Uterus (tissue), 4 donors: ENCODE results near the gene SPAG17. TPM values are rescaled to one million over a fixed set of nuclear protein-coding genes. Genes with fewer than 3 reads are reported as not detected.

Experiments used
- DNase-seq, 2 donors: peaks; one replicate each; pipeline ENCODE4 v3.0.0-alpha.2; 2019 to 2020
- H3K27ac ChIP-seq, 2 donors: fragments of 200-600 bp; sonication (generic); 1 replicate in 1 of 2; 2 replicates in 1 of 2; pipeline ENCODE4 v1.5.1; 2016 to 2018
- H3K27me3 ChIP-seq, 2 donors: fragments of 200-600 bp; sonication (generic); one replicate each; pipeline ENCODE4 v1.5.1; 2018 to 2019; ENCODE audit warnings: control low read depth in 1 of 2
- H3K36me3 ChIP-seq, 2 donors: fragments of 200-600 bp; sonication (generic); one replicate each; pipeline ENCODE4 v1.5.1; 2019; ENCODE audit warnings: control low read depth in 1 of 2
- H3K4me1 ChIP-seq, 2 donors: fragments of 200-600 bp; sonication (generic); one replicate each; pipeline ENCODE4 v1.5.1; 2018 to 2019; ENCODE audit warnings: control low read depth in 1 of 2
- H3K4me3 ChIP-seq, 2 donors: fragments of 200-600 bp; sonication (generic); 1 replicate in 1 of 2; 2 replicates in 1 of 2; pipeline ENCODE4 v1.5.1; 2018 to 2019; ENCODE audit warnings: mild to moderate bottlenecking in 1 of 2
- H3K9me3 ChIP-seq, 2 donors: fragments of 200-600 bp; sonication (generic); one replicate each; pipeline ENCODE4 v1.5.1; 2019; ENCODE audit warnings: control low read depth in 1 of 2
- POLR2A ChIP-seq, 2 donors: fragments of 450-650 bp; IDR thresholded peaks; one replicate each; pipeline ENCODE4 v1.6.1; 2016; ENCODE audit warnings: antibody characterized with exemption in 2 of 2, mild to moderate bottlenecking in 1 of 2, moderate library complexity in 1 of 2
- intact Hi-C: fragments of 100-400 bp; cut with DNase I; formaldehyde crosslinking; loops from one replicate; pipeline ENCODE4 v1.15.1; 2023; ENCODE audit warnings: low total_unique reads
- total RNA-seq, 4 donors: library from RNA; depleted of rRNA in 3 of 4; stranded (reverse); fragments of >200 nt in 3 of 4; gene quantifications; one replicate each; pipeline versions ENCODE4 v1.1.0 to v1.2.4, GENCODE V29; 2014 to 2023
- TF ChIP-seq, protein P1 (sequence below), 4 experiments: fragments of 200-600 bp in 2 of 4; fragments of 450-650 bp in 2 of 4; sonication (generic) in 2 of 4; IDR thresholded peaks; one replicate each; pipeline ENCODE4 v1.5.1; 2016 to 2019; ENCODE audit warnings: antibody characterized with exemption in 4 of 4, mild to moderate bottlenecking in 2 of 4, moderate library complexity in 1 of 4
- donor health status: DM: yes; HTN: yes; CAD: no.

The SPAG17 gene
- total RNA-seq, 4 donors from 2014 or later = 1.1 to 7.7 TPM; not detected in 2

GRCh38 chr1:117981455-117982192, 203.4 kb downstream of the SPAG17 start:
- TF ChIP-seq, protein P1, sequence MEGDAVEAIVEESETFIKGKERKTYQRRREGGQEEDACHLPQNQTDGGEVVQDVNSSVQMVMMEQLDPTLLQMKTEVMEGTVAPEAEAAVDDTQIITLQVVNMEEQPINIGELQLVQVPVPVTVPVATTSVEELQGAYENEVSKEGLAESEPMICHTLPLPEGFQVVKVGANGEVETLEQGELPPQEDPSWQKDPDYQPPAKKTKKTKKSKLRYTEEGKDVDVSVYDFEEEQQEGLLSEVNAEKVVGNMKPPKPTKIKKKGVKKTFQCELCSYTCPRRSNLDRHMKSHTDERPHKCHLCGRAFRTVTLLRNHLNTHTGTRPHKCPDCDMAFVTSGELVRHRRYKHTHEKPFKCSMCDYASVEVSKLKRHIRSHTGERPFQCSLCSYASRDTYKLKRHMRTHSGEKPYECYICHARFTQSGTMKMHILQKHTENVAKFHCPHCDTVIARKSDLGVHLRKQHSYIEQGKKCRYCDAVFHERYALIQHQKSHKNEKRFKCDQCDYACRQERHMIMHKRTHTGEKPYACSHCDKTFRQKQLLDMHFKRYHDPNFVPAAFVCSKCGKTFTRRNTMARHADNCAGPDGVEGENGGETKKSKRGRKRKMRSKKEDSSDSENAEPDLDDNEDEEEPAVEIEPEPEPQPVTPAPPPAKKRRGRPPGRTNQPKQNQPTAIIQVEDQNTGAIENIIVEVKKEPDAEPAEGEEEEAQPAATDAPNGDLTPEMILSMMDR (IDR thresholded peaks at IDR 0.05) = no peak
- TF ChIP-seq POLR2A (IDR thresholded peaks at IDR 0.05) = no peak
- Histone ChIP-seq H3K4me1 (no peaks in the 10 kb centered on the region), H3K9me3 (no peaks in the 10 kb centered on the region), H3K4me3 (no peak overlapping the region), H3K36me3 (no peaks in the 10 kb centered on the region), H3K27ac (no peak overlapping the region), H3K27me3 (no peaks in the 10 kb centered on the region)
- DNase-seq = no peak
- intact Hi-C loops = no loop called here

DNA sequence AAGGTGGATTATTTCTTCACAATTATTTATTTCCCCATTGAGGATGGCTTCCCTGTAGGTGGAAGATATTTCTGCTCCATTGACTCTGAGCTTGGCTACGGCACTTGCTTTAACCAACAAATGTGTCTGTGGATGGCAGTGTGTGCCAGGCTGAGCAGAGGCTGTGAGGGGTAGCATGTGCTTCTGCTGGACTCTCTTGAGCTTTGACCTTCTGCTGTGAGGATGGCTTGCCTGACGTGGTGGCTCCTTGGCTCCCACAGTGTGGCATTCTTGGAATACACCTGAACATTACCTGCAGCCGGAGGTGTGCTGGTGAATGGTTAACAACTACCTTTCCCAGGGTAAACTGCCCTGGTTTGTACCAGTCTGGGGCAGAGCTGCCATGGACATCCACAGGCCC, 208.6 kb downstream of the SPAG17 start:
- intact Hi-C loops = no loop called here
- TF ChIP-seq, protein P1 (IDR thresholded peaks at IDR 0.05) = no peak
- TF ChIP-seq POLR2A (IDR thresholded peaks at IDR 0.05) = no peak
- no peaks in the 10 kb centered on the region for H3K36me3 ChIP-seq
- no peak overlapping the region for H3K27ac ChIP-seq
- no peaks in the 10 kb centered on the region for H3K4me1 ChIP-seq
- no peaks in the 10 kb centered on the region for H3K27me3 ChIP-seq
- no peak overlapping the region for H3K4me3 ChIP-seq
- no peak for DNase-seq
- no peaks in the 10 kb centered on the region for H3K9me3 ChIP-seq

GRCh38 chr1:117971777-117972176, 213.3 kb downstream of the SPAG17 start:
- no peaks in the 10 kb centered on the region for H3K27me3 ChIP-seq
- H3K27ac ChIP-seq = no peak overlapping the region
- H3K4me1 ChIP-seq = no peaks in the 10 kb centered on the region
- no peaks in the 10 kb centered on the region for H3K36me3 ChIP-seq
- TF ChIP-seq POLR2A (IDR thresholded peaks at IDR 0.05) = no peak
- TF ChIP-seq, protein P1 (IDR thresholded peaks at IDR 0.05) = no peak
- intact Hi-C loops = no loop called here
- H3K9me3 ChIP-seq = no peaks in the 10 kb centered on the region
- DNase-seq = no peak
- H3K4me3 ChIP-seq = no peak overlapping the region

GRCh38 chr1:117970252-117970651, 214.8 kb downstream of the SPAG17 start:
- TF ChIP-seq, protein P1 (IDR thresholded peaks at IDR 0.05) = no peak
- intact Hi-C loops = no loop called here
- no peaks in the 10 kb centered on the region for H3K36me3 ChIP-seq

DNA sequence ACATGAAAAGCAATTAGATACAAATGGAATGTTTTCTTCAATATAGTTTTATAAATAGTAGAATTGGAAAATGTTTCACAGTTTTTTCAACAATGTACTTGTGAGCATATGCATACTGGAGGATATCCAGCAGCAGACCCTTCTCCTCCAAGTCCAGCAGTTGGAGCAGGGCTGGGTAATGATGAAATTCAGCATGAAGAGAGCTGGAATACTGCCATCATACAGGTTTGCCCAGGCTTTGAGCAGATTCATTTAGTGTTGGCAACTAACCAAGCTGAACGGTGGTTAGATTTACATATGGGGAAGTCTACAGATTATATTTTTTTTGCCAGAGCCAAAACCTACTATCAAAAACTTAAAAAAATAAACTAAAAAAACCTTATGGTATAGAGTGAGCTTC, 217.1 kb downstream of the SPAG17 start:
- no peak overlapping the region for H3K4me3 ChIP-seq

More at GRCh38 chr1:117970252-117970651, 214.8 kb downstream of the SPAG17 start:
- no peak for DNase-seq
- Histone ChIP-seq H3K4me1 (no peaks in the 10 kb centered on the region), H3K27me3 (no peaks in the 10 kb centered on the region), H3K9me3 (no peaks in the 10 kb centered on the region), H3K4me3 (no peak overlapping the region), H3K27ac (no peak overlapping the region)

More for the DNA sequence above, 217.1 kb downstream of the SPAG17 start:
- no peaks in the 10 kb centered on the region for H3K9me3 ChIP-seq
- no peaks in the 10 kb centered on the region for H3K36me3 ChIP-seq
- DNase-seq = no peak
- no peaks in the 10 kb centered on the region for H3K27me3 ChIP-seq
- TF ChIP-seq, protein P1 (IDR thresholded peaks at IDR 0.05) = no peak
- TF ChIP-seq POLR2A (IDR thresholded peaks at IDR 0.05) = no peak
- H3K4me1 ChIP-seq = no peaks in the 10 kb centered on the region
- intact Hi-C loops = no loop called here
- no peak overlapping the region for H3K27ac ChIP-seq
